Sigmoid colon (tissue), 4 donors: ENCODE results near the gene CENPE.

ENCODE experiments used
- POLR2A ChIP-seq, 2 donors: fragments of 450-650 bp; IDR thresholded peaks; one replicate each; pipeline ENCODE4 v1.6.1; 2016; ENCODE audit warnings: antibody characterized with exemption in 2 of 2, mild to moderate bottlenecking in 2 of 2, moderate library complexity in 2 of 2
- POLR2AphosphoS5 ChIP-seq, 4 donors: sonication (generic); formaldehyde crosslinking; IDR thresholded peaks; one replicate each; pipeline ENCODE4 v1.6.1; 2017; ENCODE audit warnings: antibody characterized with exemption in 4 of 4
- TF ChIP-seq, protein P1 (sequence below), 4 experiments: fragments of 450-650 bp in 3 of 4; fragments of 200-600 bp in 1 of 4; IDR thresholded peaks; one replicate each; pipeline ENCODE4 v1.5.1; 2016 to 2019; ENCODE audit warnings: antibody characterized with exemption in 4 of 4, mild to moderate bottlenecking in 3 of 4, moderate library complexity in 2 of 4

DNA sequence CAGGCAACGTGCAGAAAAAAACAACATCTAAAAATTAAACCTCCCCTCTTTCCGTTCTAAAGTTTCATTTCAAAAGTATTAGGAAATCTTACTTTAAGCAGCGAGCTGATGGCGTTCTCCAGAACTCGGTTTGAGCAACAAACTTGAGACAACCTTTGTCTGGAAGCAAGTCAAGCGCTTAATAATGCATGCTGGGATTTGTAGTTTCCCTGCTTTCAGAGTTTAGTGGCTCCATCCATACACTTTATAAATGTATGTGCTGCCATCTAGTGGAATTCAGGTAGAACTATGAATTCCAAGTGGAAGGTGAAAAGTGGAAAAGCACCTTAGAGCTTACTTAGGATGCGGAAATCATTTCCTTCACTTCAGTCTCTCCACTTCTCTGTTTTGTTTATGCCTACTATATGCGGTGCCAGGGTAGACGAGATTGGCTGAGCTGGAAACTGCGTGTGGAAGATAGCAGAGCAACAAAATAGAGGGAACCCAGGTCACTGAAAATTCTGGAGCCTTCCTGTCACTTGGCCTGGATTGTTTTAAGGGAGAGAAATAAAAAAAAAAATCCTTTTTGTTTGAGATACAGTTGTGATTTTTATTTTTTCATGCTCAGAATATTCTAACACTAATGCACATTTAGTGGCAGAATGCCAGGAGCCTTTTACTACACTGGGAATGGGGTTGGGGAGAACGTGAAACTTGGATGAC, 98.3 kb downstream of the CENPE start, which contains the start of gene BDH2:
- TF ChIP-seq, protein P1, sequence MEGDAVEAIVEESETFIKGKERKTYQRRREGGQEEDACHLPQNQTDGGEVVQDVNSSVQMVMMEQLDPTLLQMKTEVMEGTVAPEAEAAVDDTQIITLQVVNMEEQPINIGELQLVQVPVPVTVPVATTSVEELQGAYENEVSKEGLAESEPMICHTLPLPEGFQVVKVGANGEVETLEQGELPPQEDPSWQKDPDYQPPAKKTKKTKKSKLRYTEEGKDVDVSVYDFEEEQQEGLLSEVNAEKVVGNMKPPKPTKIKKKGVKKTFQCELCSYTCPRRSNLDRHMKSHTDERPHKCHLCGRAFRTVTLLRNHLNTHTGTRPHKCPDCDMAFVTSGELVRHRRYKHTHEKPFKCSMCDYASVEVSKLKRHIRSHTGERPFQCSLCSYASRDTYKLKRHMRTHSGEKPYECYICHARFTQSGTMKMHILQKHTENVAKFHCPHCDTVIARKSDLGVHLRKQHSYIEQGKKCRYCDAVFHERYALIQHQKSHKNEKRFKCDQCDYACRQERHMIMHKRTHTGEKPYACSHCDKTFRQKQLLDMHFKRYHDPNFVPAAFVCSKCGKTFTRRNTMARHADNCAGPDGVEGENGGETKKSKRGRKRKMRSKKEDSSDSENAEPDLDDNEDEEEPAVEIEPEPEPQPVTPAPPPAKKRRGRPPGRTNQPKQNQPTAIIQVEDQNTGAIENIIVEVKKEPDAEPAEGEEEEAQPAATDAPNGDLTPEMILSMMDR (IDR thresholded peaks at IDR 0.05) = peak; percentile 58 to 73 (median 66)
- TF ChIP-seq POLR2AphosphoS5 (IDR thresholded peaks at IDR 0.05) (peak; percentile 60 to 82 (median 74)), POLR2A (IDR thresholded peaks at IDR 0.05) (peak in 1 of 2 donors; percentile 41)
